Measurements from ENCODE around the gene DKK3. TPM values are rescaled to one million over a fixed set of nuclear protein-coding genes. Genes with fewer than 3 reads are reported as not detected.

The DKK3 gene
- polyA plus RNA-seq, 3 donors = not detected

DNA sequence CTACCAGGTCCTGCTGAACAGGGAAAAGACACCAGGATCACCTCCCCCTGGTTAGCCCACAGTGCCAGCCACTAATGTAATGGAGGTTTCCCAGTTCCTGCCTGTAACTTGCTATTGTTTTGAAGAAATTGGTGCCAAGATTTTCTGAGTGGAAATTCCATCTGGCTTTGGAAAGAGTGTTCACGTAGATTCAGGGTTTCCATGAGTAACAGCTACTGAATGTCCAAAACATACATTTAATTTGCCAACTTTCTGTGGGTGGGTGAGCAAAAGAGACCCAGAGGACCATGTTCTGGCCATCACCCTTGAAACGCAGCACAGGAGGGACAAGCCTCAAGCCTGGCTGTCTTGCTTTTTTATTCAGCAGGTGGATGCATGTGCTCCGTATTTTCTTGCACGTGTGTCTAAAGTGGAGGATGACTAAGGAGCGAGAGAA lies 8.8 kb upstream of the DKK3 start:
- Histone ChIP-seq H3K27me3 (ENCODE audit: control insufficient read depth in 2 of 2, insufficient read depth in 2 of 2, low read length in 2 of 2) (peaks cover 3 to 15% of the 10 kb centered on the region in 2 donors), H4K20me1 (ENCODE audit: insufficient read depth, low read length) (no peaks in the 10 kb centered on the region), H3K4me3 (replicated peaks in 1 of 3; ENCODE audit: low read depth in 2 of 3, low read length in 3 of 3) (no peak overlapping the region), H3K27ac (ENCODE audit: low read depth in 1 of 2, low read length in 2 of 2) (no peak overlapping the region), H3K4me2 (replicated peaks; ENCODE audit: extremely low read depth, low read length, poor library complexity, severe bottlenecking) (no peak overlapping the region), H2AFZ (ENCODE audit: insufficient read depth, low read depth, low read length, poor library complexity, severe bottlenecking) (no peak overlapping the region), H3K36me3 (replicated peaks in 1 of 2; ENCODE audit: control insufficient read depth in 1 of 2, insufficient read depth in 2 of 2, low read length in 2 of 2) (no peaks in the 10 kb centered on the region), H3K9me3 (replicated peaks in 1 of 2; ENCODE audit: control insufficient read depth in 1 of 2, insufficient read depth in 1 of 2, low read length in 2 of 2) (no peaks in the 10 kb centered on the region), H3K4me1 (ENCODE audit: control insufficient read depth in 1 of 2, insufficient read depth in 2 of 2, low read length in 2 of 2) (no peaks in the 10 kb centered on the region), H3K79me2 (ENCODE audit: insufficient read depth, low read length) (no peaks in the 10 kb centered on the region), H3K9ac (ENCODE audit: insufficient read depth, low read length, poor library complexity, severe bottlenecking) (no peak overlapping the region)
- H3K27me3 Mint-ChIP-seq (ENCODE audit: low read depth in 3 of 3) = peaks cover 11 to 24% (median 22%) of the 10 kb centered on the region in 3 donors
- H3K9me3 Mint-ChIP-seq = peaks cover under 1 to 13% (median 4%) of the 10 kb centered on the region in 7 donors
- 93% methylated on average over 3 of the region's 5 CpGs for WGBS (ENCODE audit: insufficient coverage)
- H3K36me3 Mint-ChIP-seq = no peaks in the 10 kb centered on the region
- TF ChIP-seq, protein P1, sequence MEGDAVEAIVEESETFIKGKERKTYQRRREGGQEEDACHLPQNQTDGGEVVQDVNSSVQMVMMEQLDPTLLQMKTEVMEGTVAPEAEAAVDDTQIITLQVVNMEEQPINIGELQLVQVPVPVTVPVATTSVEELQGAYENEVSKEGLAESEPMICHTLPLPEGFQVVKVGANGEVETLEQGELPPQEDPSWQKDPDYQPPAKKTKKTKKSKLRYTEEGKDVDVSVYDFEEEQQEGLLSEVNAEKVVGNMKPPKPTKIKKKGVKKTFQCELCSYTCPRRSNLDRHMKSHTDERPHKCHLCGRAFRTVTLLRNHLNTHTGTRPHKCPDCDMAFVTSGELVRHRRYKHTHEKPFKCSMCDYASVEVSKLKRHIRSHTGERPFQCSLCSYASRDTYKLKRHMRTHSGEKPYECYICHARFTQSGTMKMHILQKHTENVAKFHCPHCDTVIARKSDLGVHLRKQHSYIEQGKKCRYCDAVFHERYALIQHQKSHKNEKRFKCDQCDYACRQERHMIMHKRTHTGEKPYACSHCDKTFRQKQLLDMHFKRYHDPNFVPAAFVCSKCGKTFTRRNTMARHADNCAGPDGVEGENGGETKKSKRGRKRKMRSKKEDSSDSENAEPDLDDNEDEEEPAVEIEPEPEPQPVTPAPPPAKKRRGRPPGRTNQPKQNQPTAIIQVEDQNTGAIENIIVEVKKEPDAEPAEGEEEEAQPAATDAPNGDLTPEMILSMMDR (IDR thresholded peaks at IDR 0.05) = no peak
- intact Hi-C loops (cut with micrococcal nuclease) = no loop called here
- no peak overlapping the region for H3K27ac Mint-ChIP-seq
- no peak overlapping the region for H3K4me3 Mint-ChIP-seq
- H3K4me1 Mint-ChIP-seq = no peaks in the 10 kb centered on the region
- DNase-seq = no peak

DNA sequence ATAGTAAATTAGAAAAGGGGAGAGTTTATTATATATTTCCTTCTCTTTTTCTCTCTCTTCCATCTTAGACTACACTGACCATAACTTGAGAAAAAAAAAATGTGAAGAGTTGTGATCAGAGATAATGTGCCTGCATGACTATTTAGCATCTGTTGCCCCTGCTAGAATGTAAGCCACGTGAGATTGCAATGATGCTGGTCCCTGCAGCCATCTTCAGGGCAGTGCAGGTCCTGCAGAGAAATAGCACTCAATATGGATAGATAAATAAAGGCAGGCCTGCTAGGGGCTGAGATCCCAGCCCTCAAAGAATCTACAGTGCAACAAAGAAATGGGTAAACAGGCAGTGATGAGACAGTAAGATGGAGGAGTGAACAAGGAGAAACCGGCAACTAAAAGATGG lies 7.8 kb upstream of the DKK3 start:
- Mint-ChIP-seq H3K9me3 (peaks cover 0 to 14% (median 3%) of the 10 kb centered on the region in 7 donors), H3K4me1 (no peaks in the 10 kb centered on the region), H3K4me3 (no peak overlapping the region), H3K27me3 (ENCODE audit: low read depth in 3 of 3) (peaks cover 18 to 31% (median 28%) of the 10 kb centered on the region in 3 donors), H3K36me3 (no peaks in the 10 kb centered on the region), H3K27ac (peak overlapping the region in 1 of 7 donors; percentile 3)
- Histone ChIP-seq H3K27me3 (ENCODE audit: control insufficient read depth in 2 of 2, insufficient read depth in 2 of 2, low read length in 2 of 2) (peaks cover 11 to 24% of the 10 kb centered on the region in 2 donors), H3K9me3 (replicated peaks in 1 of 2; ENCODE audit: control insufficient read depth in 1 of 2, insufficient read depth in 1 of 2, low read length in 2 of 2) (no peaks in the 10 kb centered on the region), H2AFZ (ENCODE audit: insufficient read depth, low read depth, low read length, poor library complexity, severe bottlenecking) (no peak overlapping the region), H3K27ac (ENCODE audit: low read depth in 1 of 2, low read length in 2 of 2) (no peak overlapping the region), H3K4me3 (replicated peaks in 1 of 3; ENCODE audit: low read depth in 2 of 3, low read length in 3 of 3) (no peak overlapping the region), H3K4me2 (replicated peaks; ENCODE audit: extremely low read depth, low read length, poor library complexity, severe bottlenecking) (no peak overlapping the region), H4K20me1 (ENCODE audit: insufficient read depth, low read length) (no peaks in the 10 kb centered on the region), H3K79me2 (ENCODE audit: insufficient read depth, low read length) (no peaks in the 10 kb centered on the region), H3K36me3 (replicated peaks in 1 of 2; ENCODE audit: control insufficient read depth in 1 of 2, insufficient read depth in 2 of 2, low read length in 2 of 2) (no peaks in the 10 kb centered on the region), H3K4me1 (ENCODE audit: control insufficient read depth in 1 of 2, insufficient read depth in 2 of 2, low read length in 2 of 2) (no peaks in the 10 kb centered on the region), H3K9ac (ENCODE audit: insufficient read depth, low read length, poor library complexity, severe bottlenecking) (no peak overlapping the region)
- 88% methylated on average over 2 of the region's 2 CpGs for WGBS (ENCODE audit: insufficient coverage)
- TF ChIP-seq, protein P1 (IDR thresholded peaks at IDR 0.05) = no peak
- no peak for DNase-seq
- intact Hi-C loops (cut with micrococcal nuclease) = no loop called here
